A549 (cell line): ENCODE measurements around the gene GTPBP1.

Source experiments
- NR3C1 ChIP-seq: fragments of >200 bp; sonication (Bioruptor Twin); formaldehyde crosslinking; IDR thresholded peaks from 3 replicates; pipeline ENCODE4 v1.6.1; 2017
- POLR2A ChIP-seq: IDR thresholded peaks from 2 replicates; pipeline ENCODE4 v1.6.1; 2012; ENCODE audit warnings: mild to moderate bottlenecking, low read length
- RARB ChIP-seq: fragments of 250-450 bp; sonication (Bioruptor Pico); IDR thresholded peaks from 2 replicates; pipeline ENCODE4 v1.8.0; 2021; ENCODE audit warnings: mild to moderate bottlenecking, moderate library complexity
- TF ChIP-seq, protein P1 (sequence below): fragments of >200 bp; sonication (Bioruptor Twin); formaldehyde crosslinking; IDR thresholded peaks from 3 replicates; pipeline ENCODE4 v1.6.1; 2016
- TF ChIP-seq, protein P2 (sequence below): fragments of >200 bp; sonication (Bioruptor Twin); formaldehyde crosslinking; IDR thresholded peaks from 3 replicates; pipeline ENCODE4 v1.5.1; 2016
- TF ChIP-seq, protein P3 (sequence below): fragments of 450-650 bp; IDR thresholded peaks from 2 replicates; pipeline ENCODE4 v1.6.1; 2014; ENCODE audit warnings: antibody characterized with exemption

DNA sequence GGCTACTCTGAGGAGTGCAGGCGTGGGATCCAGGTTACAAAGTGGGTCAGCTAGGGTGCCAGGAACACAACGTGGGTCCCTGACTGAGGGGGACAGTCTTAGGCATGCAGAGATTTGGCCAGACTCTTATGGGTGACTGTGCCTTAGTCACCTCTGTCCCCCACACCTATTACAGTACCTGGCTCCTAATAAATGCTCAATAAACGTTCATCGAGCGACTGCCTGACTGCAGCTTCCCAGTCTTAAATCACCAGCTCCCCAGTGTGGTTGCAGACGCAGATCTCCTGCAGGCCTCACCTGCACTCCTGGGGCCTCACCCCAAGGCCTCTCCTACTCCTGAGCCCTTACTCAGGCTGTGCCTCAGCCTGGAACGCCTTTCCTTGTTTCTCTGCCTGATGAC is 53.3 kb downstream of the GTPBP1 start:
- TF ChIP-seq, protein P1, sequence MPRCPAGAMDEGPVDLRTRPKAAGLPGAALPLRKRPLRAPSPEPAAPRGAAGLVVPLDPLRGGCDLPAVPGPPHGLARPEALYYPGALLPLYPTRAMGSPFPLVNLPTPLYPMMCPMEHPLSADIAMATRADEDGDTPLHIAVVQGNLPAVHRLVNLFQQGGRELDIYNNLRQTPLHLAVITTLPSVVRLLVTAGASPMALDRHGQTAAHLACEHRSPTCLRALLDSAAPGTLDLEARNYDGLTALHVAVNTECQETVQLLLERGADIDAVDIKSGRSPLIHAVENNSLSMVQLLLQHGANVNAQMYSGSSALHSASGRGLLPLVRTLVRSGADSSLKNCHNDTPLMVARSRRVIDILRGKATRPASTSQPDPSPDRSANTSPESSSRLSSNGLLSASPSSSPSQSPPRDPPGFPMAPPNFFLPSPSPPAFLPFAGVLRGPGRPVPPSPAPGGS = no peak
- TF ChIP-seq, protein P2, sequence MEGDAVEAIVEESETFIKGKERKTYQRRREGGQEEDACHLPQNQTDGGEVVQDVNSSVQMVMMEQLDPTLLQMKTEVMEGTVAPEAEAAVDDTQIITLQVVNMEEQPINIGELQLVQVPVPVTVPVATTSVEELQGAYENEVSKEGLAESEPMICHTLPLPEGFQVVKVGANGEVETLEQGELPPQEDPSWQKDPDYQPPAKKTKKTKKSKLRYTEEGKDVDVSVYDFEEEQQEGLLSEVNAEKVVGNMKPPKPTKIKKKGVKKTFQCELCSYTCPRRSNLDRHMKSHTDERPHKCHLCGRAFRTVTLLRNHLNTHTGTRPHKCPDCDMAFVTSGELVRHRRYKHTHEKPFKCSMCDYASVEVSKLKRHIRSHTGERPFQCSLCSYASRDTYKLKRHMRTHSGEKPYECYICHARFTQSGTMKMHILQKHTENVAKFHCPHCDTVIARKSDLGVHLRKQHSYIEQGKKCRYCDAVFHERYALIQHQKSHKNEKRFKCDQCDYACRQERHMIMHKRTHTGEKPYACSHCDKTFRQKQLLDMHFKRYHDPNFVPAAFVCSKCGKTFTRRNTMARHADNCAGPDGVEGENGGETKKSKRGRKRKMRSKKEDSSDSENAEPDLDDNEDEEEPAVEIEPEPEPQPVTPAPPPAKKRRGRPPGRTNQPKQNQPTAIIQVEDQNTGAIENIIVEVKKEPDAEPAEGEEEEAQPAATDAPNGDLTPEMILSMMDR = no peak
- no peak for TF ChIP-seq POLR2A
- no peak for TF ChIP-seq RARB (CRISPR knock-in tag)
- no peak for TF ChIP-seq NR3C1
- TF ChIP-seq, protein P3, sequence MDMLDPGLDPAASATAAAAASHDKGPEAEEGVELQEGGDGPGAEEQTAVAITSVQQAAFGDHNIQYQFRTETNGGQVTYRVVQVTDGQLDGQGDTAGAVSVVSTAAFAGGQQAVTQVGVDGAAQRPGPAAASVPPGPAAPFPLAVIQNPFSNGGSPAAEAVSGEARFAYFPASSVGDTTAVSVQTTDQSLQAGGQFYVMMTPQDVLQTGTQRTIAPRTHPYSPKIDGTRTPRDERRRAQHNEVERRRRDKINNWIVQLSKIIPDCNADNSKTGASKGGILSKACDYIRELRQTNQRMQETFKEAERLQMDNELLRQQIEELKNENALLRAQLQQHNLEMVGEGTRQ = no peak
